HEK293T (cell line): Measurements from ENCODE around the gene ZNF568.

Experiments
- ARNT ChIP-seq: fragments of 450-650 bp; IDR thresholded peaks from 2 replicates; pipeline ENCODE4 v1.6.1; 2017; ENCODE audit warnings: mild to moderate bottlenecking
- BHLHE40 ChIP-seq: fragments of 450-650 bp; IDR thresholded peaks from 2 replicates; pipeline ENCODE4 v1.6.1; 2016; ENCODE audit warnings: mild to moderate bottlenecking, moderate library complexity, borderline replicate concordance
- CTBP1 ChIP-seq: fragments of 450-650 bp; IDR thresholded peaks from 2 replicates; pipeline ENCODE4 v1.6.1; 2016; ENCODE audit warnings: borderline replicate concordance
- FOXA1 ChIP-seq: fragments of 450-650 bp; IDR thresholded peaks from 2 replicates; pipeline ENCODE4 v1.6.1; 2016; ENCODE audit warnings: mild to moderate bottlenecking
- FOXM1 ChIP-seq: fragments of 450-650 bp; IDR thresholded peaks from 2 replicates; pipeline ENCODE4 v1.6.1; 2017; ENCODE audit warnings: mild to moderate bottlenecking, borderline replicate concordance
- HDGF ChIP-seq: fragments of 450-650 bp; IDR thresholded peaks from 2 replicates; pipeline ENCODE4 v1.6.1; 2017; ENCODE audit warnings: antibody characterized with exemption, borderline replicate concordance
- LEF1 ChIP-seq: fragments of 450-650 bp; IDR thresholded peaks from 2 replicates; pipeline ENCODE4 v1.6.1; 2017; ENCODE audit warnings: mild to moderate bottlenecking, borderline replicate concordance
- PKNOX1 ChIP-seq: fragments of 450-650 bp; IDR thresholded peaks from 2 replicates; pipeline ENCODE4 v1.6.1; 2016
- SP1 ChIP-seq: fragments of 450-650 bp; IDR thresholded peaks from 2 replicates; pipeline ENCODE4 v1.6.1; 2017
- SUZ12 ChIP-seq: fragments of 450-650 bp; IDR thresholded peaks from 2 replicates; pipeline ENCODE4 v1.6.1; 2016; ENCODE audit warnings: mild to moderate bottlenecking
- ZNF384 ChIP-seq: fragments of 450-650 bp; IDR thresholded peaks from 2 replicates; pipeline ENCODE4 v1.6.1; 2016

- TF ChIP-seq PKNOX1: no peak
- no peak for TF ChIP-seq SP1
- no peak for TF ChIP-seq FOXA1
- no peak for TF ChIP-seq LEF1
- no peak for TF ChIP-seq BHLHE40
- no peak for TF ChIP-seq ARNT
- TF ChIP-seq SUZ12: no peak
- TF ChIP-seq CTBP1: no peak
- TF ChIP-seq HDGF: no peak
- TF ChIP-seq ZNF384: no peak
- no peak for TF ChIP-seq FOXM1
These were observed 2.0 kb downstream of the ZNF568 start for GRCh38 chr19:36918090-36918489.
